Brain microvascular endothelial cell (primary cell): ENCODE results near the gene PHACTR2.
"Not testable (repeated sequence)": the region's sequence is repeated elsewhere in the genome, so short reads cannot be mapped to it uniquely, and the experiment has no call there.

Source experiments
- DNase-seq: peaks from one replicate; pipeline ENCODE4 v3.0.0-alpha.2; 2020
- H3K27ac ChIP-seq: fragments of 250-450 bp; sonication (Bioruptor Pico); 2 replicates; pipeline ENCODE4 v1.5.1; 2020; ENCODE audit warnings: mild to moderate bottlenecking, moderate library complexity
- H3K27me3 ChIP-seq: fragments of 250-450 bp; sonication (Bioruptor Pico); replicated peaks from 2 replicates; pipeline ENCODE4 v1.5.1; 2020; ENCODE audit warnings: mild to moderate bottlenecking
- H3K36me3 ChIP-seq: fragments of 250-450 bp; sonication (Bioruptor Pico); replicated peaks from 2 replicates; pipeline ENCODE4 v1.5.1; 2020; ENCODE audit warnings: mild to moderate bottlenecking
- H3K4me3 ChIP-seq: 2 replicates; pipeline ENCODE4 v1.5.1; 2011; ENCODE audit warnings: low read depth, mild to moderate bottlenecking, control low read depth, low read length, moderate library complexity
- CTCF ChIP-seq: IDR thresholded peaks from 2 replicates; pipeline ENCODE4 v1.5.1; 2011; ENCODE audit warnings: low read depth, mild to moderate bottlenecking, moderate library complexity, low read length, control low read depth, inconsistent platforms; ENCODE audit errors: missing control alignments
- in situ Hi-C: cut with HindIII; loops from 2 replicates; pipeline ENCODE4 v1.10.0; 2017; ENCODE audit warnings: low sequenced_read_pairs, low pct_ligation_motif_present

The PHACTR2 gene

GRCh38 chr6:143677891-143678791 lies at the start of gene PHACTR2:
Gene PHACTR2, plus strand, starts transcription at chr6:143677965. Its CDS starts 199 bp downstream, at chr6:143678164.
- no peaks in the 10 kb centered on the region for H3K36me3 ChIP-seq
- H3K4me3 ChIP-seq, result peak within 1 kb of the TSS; percentile 68
- peak; percentile 63 for DNase-seq
- no peaks in the 10 kb centered on the region for H3K27me3 ChIP-seq
- in situ Hi-C loops, result no loop called here
- TF ChIP-seq CTCF, result no peak
- peak within 1 kb of the TSS; percentile 90 for H3K27ac ChIP-seq

GRCh38 chr6:143629104-143630080 lies 48.4 kb upstream of the PHACTR2 start:
- TF ChIP-seq CTCF, result no peak
- in situ Hi-C loops, result no loop called here
- DNase-seq, result no peak
- Histone ChIP-seq H3K4me3 (no peak overlapping the region), H3K36me3 (no peaks in the 10 kb centered on the region), H3K27me3 (no peaks in the 10 kb centered on the region), H3K27ac (no peak overlapping the region)

GRCh38 chr6:143631196-143631595 lies 46.6 kb upstream of the PHACTR2 start:
- H3K36me3 ChIP-seq, H3K27ac ChIP-seq, H3K4me3 ChIP-seq, H3K27me3 ChIP-seq, in situ Hi-C loops, DNase-seq: not testable (repeated sequence)

- Histone ChIP-seq H3K4me3 (no peak overlapping the region), H3K27me3 (no peaks in the 10 kb centered on the region), H3K36me3 (no peaks in the 10 kb centered on the region), H3K27ac (no peak overlapping the region)
- no peak for TF ChIP-seq CTCF
- in situ Hi-C loops, result no loop called here
- DNase-seq, result no peak
Observed at GRCh38 chr6:143632894-143633293, 44.9 kb upstream of the PHACTR2 start.

GRCh38 chr6:143634486-143634885 lies 43.3 kb upstream of the PHACTR2 start:
- H3K27me3 ChIP-seq, result no peaks in the 10 kb centered on the region
- H3K27ac ChIP-seq, result no peak overlapping the region
- in situ Hi-C loops, result no loop called here
- DNase-seq, result no peak
- H3K36me3 ChIP-seq, result no peaks in the 10 kb centered on the region
- TF ChIP-seq CTCF, result no peak
- no peak overlapping the region for H3K4me3 ChIP-seq

- Histone ChIP-seq H3K27me3 (no peaks in the 10 kb centered on the region), H3K4me3 (no peak overlapping the region), H3K36me3 (no peaks in the 10 kb centered on the region), H3K27ac (no peak overlapping the region)
- no peak for TF ChIP-seq CTCF
- no peak for DNase-seq
- in situ Hi-C loops, result no loop called here
Observed at GRCh38 chr6:143637691-143638090, 40.1 kb upstream of the PHACTR2 start.
